GM13976 (cell line): ENCODE data around the gene ZNF639.

Experiments used
- DNase-seq: peaks from one replicate; pipeline ENCODE4 v3.0.0; 2012; ENCODE audit warnings: low spot score
- in situ Hi-C: fragments of 300-500 bp; cut with MboI; formaldehyde crosslinking; loops from one replicate; pipeline ENCODE4 v1.12.0; 2022; ENCODE audit warnings: low sequenced_read_pairs, mixed read lengths, inconsistent platforms; ENCODE audit not compliant: unreplicated experiment
- TF ChIP-seq, protein P1 (sequence below): IDR thresholded peaks from 2 replicates; pipeline ENCODE4 v1.5.1; 2012; ENCODE audit warnings: borderline replicate concordance, mild to moderate bottlenecking; ENCODE audit not compliant: insufficient read depth; ENCODE audit errors: extremely low read depth, missing control alignments, control extremely low read depth

The ZNF639 gene

GRCh38 chr3:179308001-179308400 is 14.8 kb upstream of the ZNF639 start:
- no peak for DNase-seq
- TF ChIP-seq, protein P1, sequence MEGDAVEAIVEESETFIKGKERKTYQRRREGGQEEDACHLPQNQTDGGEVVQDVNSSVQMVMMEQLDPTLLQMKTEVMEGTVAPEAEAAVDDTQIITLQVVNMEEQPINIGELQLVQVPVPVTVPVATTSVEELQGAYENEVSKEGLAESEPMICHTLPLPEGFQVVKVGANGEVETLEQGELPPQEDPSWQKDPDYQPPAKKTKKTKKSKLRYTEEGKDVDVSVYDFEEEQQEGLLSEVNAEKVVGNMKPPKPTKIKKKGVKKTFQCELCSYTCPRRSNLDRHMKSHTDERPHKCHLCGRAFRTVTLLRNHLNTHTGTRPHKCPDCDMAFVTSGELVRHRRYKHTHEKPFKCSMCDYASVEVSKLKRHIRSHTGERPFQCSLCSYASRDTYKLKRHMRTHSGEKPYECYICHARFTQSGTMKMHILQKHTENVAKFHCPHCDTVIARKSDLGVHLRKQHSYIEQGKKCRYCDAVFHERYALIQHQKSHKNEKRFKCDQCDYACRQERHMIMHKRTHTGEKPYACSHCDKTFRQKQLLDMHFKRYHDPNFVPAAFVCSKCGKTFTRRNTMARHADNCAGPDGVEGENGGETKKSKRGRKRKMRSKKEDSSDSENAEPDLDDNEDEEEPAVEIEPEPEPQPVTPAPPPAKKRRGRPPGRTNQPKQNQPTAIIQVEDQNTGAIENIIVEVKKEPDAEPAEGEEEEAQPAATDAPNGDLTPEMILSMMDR = no peak
- in situ Hi-C loops = loop anchor here (25.0 kb wide), 1 partner anchor 871 kb away; no protein-coding TSS in a partner anchor

GRCh38 chr3:179309225-179310078 is 13.4 kb upstream of the ZNF639 start:
- TF ChIP-seq, protein P1 = no peak
- in situ Hi-C loops = loop anchor here (25.0 kb wide), 1 partner anchor 872 kb away; no protein-coding TSS in a partner anchor
- peak; percentile 23 for DNase-seq

DNA sequence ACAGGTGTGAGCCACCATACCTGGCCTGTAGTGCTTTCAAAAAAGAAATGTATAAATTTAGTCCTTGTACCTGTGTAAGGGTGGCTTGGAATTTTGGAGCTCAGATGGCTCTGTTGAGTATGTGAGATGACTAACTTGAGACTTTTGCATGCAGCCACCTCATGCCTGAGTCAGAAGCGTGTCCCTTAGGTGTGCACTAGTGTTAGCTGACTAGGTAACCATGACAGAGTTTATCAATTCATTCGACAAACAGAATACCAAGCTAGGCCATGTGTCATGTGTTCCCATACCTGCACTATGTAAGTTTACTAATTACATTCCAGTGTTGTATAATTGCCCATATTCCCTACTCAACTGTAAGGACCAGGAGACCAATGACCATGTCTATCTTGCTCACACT is 4.0 kb upstream of the ZNF639 start:
- DNase-seq = no peak
- in situ Hi-C loops = loop anchor here (5.0 to 25.0 kb wide), 2 partner anchors 307 to 882 kb away; no protein-coding TSS in a partner anchor
- TF ChIP-seq, protein P1 = no peak

DNA sequence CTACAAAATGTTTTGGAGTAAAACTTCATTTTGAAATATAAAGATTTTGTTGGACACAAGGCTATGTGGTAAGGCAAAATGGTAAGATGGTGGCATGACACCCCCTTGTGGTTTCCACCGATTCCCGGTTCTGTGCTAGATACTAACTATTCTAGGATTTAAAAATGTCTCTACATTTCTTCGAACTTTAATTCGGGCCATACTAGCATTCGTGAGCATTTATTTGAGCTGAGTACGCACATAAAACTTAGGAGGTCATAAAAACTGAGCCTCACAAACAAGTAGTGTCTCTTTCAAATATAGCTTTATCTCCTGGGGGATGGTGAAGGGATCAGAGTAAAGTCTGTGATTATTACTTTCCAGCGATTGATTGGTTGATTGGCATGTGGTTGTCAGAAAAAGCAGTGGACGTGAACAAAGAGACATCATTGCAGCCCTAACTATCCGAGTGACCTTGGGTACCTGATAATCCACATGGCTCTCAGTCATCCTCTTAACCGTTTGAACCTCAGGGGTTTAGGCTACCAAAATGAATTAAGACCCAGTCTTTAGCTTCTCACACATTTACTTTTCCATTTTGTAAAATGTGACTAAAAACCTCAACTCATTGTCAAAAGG is 1.1 kb upstream of the ZNF639 start:
- in situ Hi-C loops = loop anchor here (25.0 kb wide), 1 partner anchor 884 kb away; no protein-coding TSS in a partner anchor
- TF ChIP-seq, protein P1 = no peak
- DNase-seq = peak; percentile 32

DNA sequence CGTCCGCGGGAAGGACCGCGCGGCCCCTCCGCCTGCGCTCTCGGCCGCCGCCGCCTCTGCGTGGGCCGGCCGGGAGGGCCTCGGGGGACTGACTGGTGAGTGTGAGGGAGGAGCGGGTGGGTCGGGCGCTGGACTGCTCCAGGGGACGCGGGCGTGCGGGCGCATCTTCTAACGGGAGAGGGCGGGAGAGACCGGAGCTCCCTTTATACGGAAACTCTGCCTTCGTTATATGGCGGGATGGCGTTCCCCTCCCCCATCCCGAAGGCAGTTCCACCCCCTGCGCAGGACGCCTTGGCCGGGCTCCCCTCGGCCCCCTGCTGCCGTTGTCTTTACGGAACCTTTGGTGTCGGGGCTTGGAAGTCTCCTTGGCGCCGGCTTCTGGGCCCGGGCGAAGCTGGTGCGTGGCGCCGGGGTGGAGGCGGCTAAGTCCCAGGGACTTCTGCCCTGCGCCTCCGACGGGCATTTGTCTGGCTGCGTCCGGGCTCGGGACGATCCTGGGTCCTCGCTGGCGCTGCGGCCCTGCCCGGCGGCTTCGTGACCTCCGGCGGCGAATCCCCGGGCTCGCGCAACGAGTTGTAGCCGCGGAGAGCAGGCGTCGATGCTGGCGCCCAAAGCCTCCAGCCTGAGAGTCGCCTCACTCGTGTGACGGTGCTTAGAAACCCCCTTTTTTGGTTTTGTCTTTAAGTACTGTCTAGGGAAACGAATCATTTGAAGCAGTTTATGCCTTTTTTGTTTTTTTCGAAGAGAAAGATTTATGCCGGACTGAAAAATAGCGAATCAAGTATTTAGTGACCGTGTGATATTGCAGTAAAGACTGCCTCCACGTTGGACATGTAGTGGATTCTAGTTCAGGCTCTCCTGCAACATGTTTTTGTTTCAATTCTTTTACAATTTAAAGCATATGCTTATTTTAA is 623 bp downstream of the ZNF639 start:
- DNase-seq = peak; percentile 79
- TF ChIP-seq, protein P1 = no peak
- in situ Hi-C loops = loop anchor here (25.0 kb wide), 1 partner anchor 886 kb away; no protein-coding TSS in a partner anchor
